ENCODE data around the gene ABL2.
"Not testable (repeated sequence)": the region's sequence is repeated elsewhere in the genome, so short reads cannot be mapped to it uniquely, and the experiment has no call there.

ABL2 gene

GRCh38 chr1:179229214-179230140, at the start of gene ABL2:
TSS of gene ABL2 (minus strand) at chr1:179229677. CDS start at chr1:179229397, 280 bp downstream.
- Histone ChIP-seq H3K9ac (ENCODE audit: low read depth, low read length) (peak within 1 kb of the TSS; percentile 85), H3K4me1 (ENCODE audit: insufficient read depth, low read length) (peaks cover 5% of the 10 kb centered on the region), H3K9me3 (ENCODE audit: insufficient read depth, low read depth, low read length) (no peaks in the 10 kb centered on the region), H3K27me3 (ENCODE audit: insufficient read depth, low read length) (peaks cover 14% of the 10 kb centered on the region), H3K36me3 (ENCODE audit: insufficient read depth, low read depth, low read length) (no peaks in the 10 kb centered on the region), H3K27ac (ENCODE audit: low read length) (no peak within 1 kb of the TSS), H3K4me3 (ENCODE audit: low read length) (peak within 1 kb of the TSS; percentile 97)

GRCh38 chr1:179278920-179279319, 49.4 kb upstream of the ABL2 start:
- Histone ChIP-seq H3K27me3 (ENCODE audit: insufficient read depth, low read length) (no peaks in the 10 kb centered on the region), H3K9me3 (ENCODE audit: insufficient read depth, low read depth, low read length) (peaks cover 5% of the 10 kb centered on the region; the same call in 1 of the 2 replicates)

GRCh38 chr1:179274424-179274823, 44.9 kb upstream of the ABL2 start:
- not testable (repeated sequence) for H3K4me3 ChIP-seq (ENCODE audit: low read length); H3K27ac ChIP-seq (ENCODE audit: low read length); H3K27me3 ChIP-seq (ENCODE audit: insufficient read depth, low read length); H3K4me1 ChIP-seq (ENCODE audit: insufficient read depth, low read length); H3K9me3 ChIP-seq (ENCODE audit: insufficient read depth, low read depth, low read length); H3K9ac ChIP-seq (ENCODE audit: low read depth, low read length); H3K36me3 ChIP-seq (ENCODE audit: insufficient read depth, low read depth, low read length)

More at GRCh38 chr1:179278920-179279319, 49.4 kb upstream of the ABL2 start:
- Histone ChIP-seq H3K4me1 (ENCODE audit: insufficient read depth, low read length) (no peaks in the 10 kb centered on the region), H3K9ac (ENCODE audit: low read depth, low read length) (no peak overlapping the region), H3K36me3 (ENCODE audit: insufficient read depth, low read depth, low read length) (no peaks in the 10 kb centered on the region), H3K27ac (ENCODE audit: low read length) (no peak overlapping the region), H3K4me3 (ENCODE audit: low read length) (no peak overlapping the region)

DNA sequence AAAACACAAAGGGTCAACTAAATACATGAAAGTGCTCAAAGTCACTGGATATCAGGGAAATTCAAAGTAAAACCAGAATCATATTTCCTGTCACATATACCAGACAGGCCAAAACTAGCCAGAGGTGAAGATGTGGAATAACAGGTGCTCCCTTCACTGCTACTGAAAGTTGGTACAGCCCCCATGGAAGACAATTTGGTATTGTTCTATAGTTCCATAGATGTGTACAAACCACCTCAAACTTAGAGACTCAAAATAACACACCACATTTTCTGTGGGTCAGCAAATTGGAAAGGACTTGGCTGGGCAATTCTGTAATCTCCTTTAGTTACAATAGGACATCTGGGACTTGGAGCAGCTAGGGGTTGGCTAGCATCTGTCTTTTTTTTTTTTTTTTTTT, 39.6 kb upstream of the ABL2 start:
- H3K9ac ChIP-seq (ENCODE audit: low read depth, low read length), result no peak overlapping the region
- H3K9me3 ChIP-seq (ENCODE audit: insufficient read depth, low read depth, low read length), result no peaks in the 10 kb centered on the region
- no peak overlapping the region for H3K27ac ChIP-seq (ENCODE audit: low read length)
- H3K4me3 ChIP-seq (ENCODE audit: low read length), result no peak overlapping the region
- H3K36me3 ChIP-seq (ENCODE audit: insufficient read depth, low read depth, low read length), result no peaks in the 10 kb centered on the region
- no peaks in the 10 kb centered on the region for H3K27me3 ChIP-seq (ENCODE audit: insufficient read depth, low read length)
- H3K4me1 ChIP-seq (ENCODE audit: insufficient read depth, low read length), result no peaks in the 10 kb centered on the region

- Histone ChIP-seq H3K9ac (ENCODE audit: low read depth, low read length) (no peak overlapping the region), H3K4me1 (ENCODE audit: insufficient read depth, low read length) (no peaks in the 10 kb centered on the region), H3K27me3 (ENCODE audit: insufficient read depth, low read length) (no peaks in the 10 kb centered on the region), H3K36me3 (ENCODE audit: insufficient read depth, low read depth, low read length) (no peaks in the 10 kb centered on the region), H3K4me3 (ENCODE audit: low read length) (no peak overlapping the region), H3K27ac (ENCODE audit: low read length) (no peak overlapping the region), H3K9me3 (ENCODE audit: insufficient read depth, low read depth, low read length) (no peaks in the 10 kb centered on the region)
Measured at GRCh38 chr1:179264507-179264906, 35.0 kb upstream of the ABL2 start.

- H3K9me3 ChIP-seq (ENCODE audit: insufficient read depth, low read depth, low read length), result no peaks in the 10 kb centered on the region
- no peak overlapping the region for H3K27ac ChIP-seq (ENCODE audit: low read length)
- H3K9ac ChIP-seq (ENCODE audit: low read depth, low read length), result no peak overlapping the region
- H3K4me3 ChIP-seq (ENCODE audit: low read length), result no peak overlapping the region
- H3K36me3 ChIP-seq (ENCODE audit: insufficient read depth, low read depth, low read length), result no peaks in the 10 kb centered on the region
- no peaks in the 10 kb centered on the region for H3K4me1 ChIP-seq (ENCODE audit: insufficient read depth, low read length)
- no peaks in the 10 kb centered on the region for H3K27me3 ChIP-seq (ENCODE audit: insufficient read depth, low read length)
Measured at GRCh38 chr1:179263121-179263520, 33.6 kb upstream of the ABL2 start.

GRCh38 chr1:179262183-179262582, 32.7 kb upstream of the ABL2 start:
- Histone ChIP-seq H3K9ac (ENCODE audit: low read depth, low read length) (no peak overlapping the region), H3K4me3 (ENCODE audit: low read length) (no peak overlapping the region), H3K4me1 (ENCODE audit: insufficient read depth, low read length) (no peaks in the 10 kb centered on the region), H3K9me3 (ENCODE audit: insufficient read depth, low read depth, low read length) (no peaks in the 10 kb centered on the region), H3K36me3 (ENCODE audit: insufficient read depth, low read depth, low read length) (no peaks in the 10 kb centered on the region), H3K27me3 (ENCODE audit: insufficient read depth, low read length) (no peaks in the 10 kb centered on the region), H3K27ac (ENCODE audit: low read length) (no peak overlapping the region)

GRCh38 chr1:179253286-179253972, 24.0 kb upstream of the ABL2 start:
- Histone ChIP-seq H3K4me3 (ENCODE audit: low read length) (no peak overlapping the region), H3K36me3 (ENCODE audit: insufficient read depth, low read depth, low read length) (no peaks in the 10 kb centered on the region), H3K27me3 (ENCODE audit: insufficient read depth, low read length) (no peaks in the 10 kb centered on the region), H3K9ac (ENCODE audit: low read depth, low read length) (no peak overlapping the region), H3K27ac (ENCODE audit: low read length) (no peak overlapping the region), H3K4me1 (ENCODE audit: insufficient read depth, low read length) (no peaks in the 10 kb centered on the region), H3K9me3 (ENCODE audit: insufficient read depth, low read depth, low read length) (no peaks in the 10 kb centered on the region)

- no peaks in the 10 kb centered on the region for H3K27me3 ChIP-seq (ENCODE audit: insufficient read depth, low read length)
Measured at GRCh38 chr1:179252606-179253005, 23.1 kb upstream of the ABL2 start.

GRCh38 chr1:179251675-179252074, 22.2 kb upstream of the ABL2 start:
- Histone ChIP-seq H3K27ac (ENCODE audit: low read length) (no peak overlapping the region), H3K9me3 (ENCODE audit: insufficient read depth, low read depth, low read length) (no peaks in the 10 kb centered on the region), H3K4me1 (ENCODE audit: insufficient read depth, low read length) (no peaks in the 10 kb centered on the region), H3K4me3 (ENCODE audit: low read length) (no peak overlapping the region), H3K9ac (ENCODE audit: low read depth, low read length) (no peak overlapping the region), H3K27me3 (ENCODE audit: insufficient read depth, low read length) (no peaks in the 10 kb centered on the region), H3K36me3 (ENCODE audit: insufficient read depth, low read depth, low read length) (no peaks in the 10 kb centered on the region)

More at GRCh38 chr1:179252606-179253005, 23.1 kb upstream of the ABL2 start:
- no peak overlapping the region for H3K9ac ChIP-seq (ENCODE audit: low read depth, low read length)
- H3K9me3 ChIP-seq (ENCODE audit: insufficient read depth, low read depth, low read length), result no peaks in the 10 kb centered on the region
- no peaks in the 10 kb centered on the region for H3K36me3 ChIP-seq (ENCODE audit: insufficient read depth, low read depth, low read length)
- no peak overlapping the region for H3K4me3 ChIP-seq (ENCODE audit: low read length)
- H3K27ac ChIP-seq (ENCODE audit: low read length), result no peak overlapping the region
- no peaks in the 10 kb centered on the region for H3K4me1 ChIP-seq (ENCODE audit: insufficient read depth, low read length)

- Histone ChIP-seq H3K27ac (ENCODE audit: low read length) (no peak overlapping the region), H3K9ac (ENCODE audit: low read depth, low read length) (no peak overlapping the region), H3K9me3 (ENCODE audit: insufficient read depth, low read depth, low read length) (no peaks in the 10 kb centered on the region), H3K4me1 (ENCODE audit: insufficient read depth, low read length) (no peaks in the 10 kb centered on the region), H3K27me3 (ENCODE audit: insufficient read depth, low read length) (no peaks in the 10 kb centered on the region), H3K36me3 (ENCODE audit: insufficient read depth, low read depth, low read length) (no peaks in the 10 kb centered on the region), H3K4me3 (ENCODE audit: low read length) (no peak overlapping the region)
Measured at GRCh38 chr1:179247923-179248322, 18.4 kb upstream of the ABL2 start.

DNA sequence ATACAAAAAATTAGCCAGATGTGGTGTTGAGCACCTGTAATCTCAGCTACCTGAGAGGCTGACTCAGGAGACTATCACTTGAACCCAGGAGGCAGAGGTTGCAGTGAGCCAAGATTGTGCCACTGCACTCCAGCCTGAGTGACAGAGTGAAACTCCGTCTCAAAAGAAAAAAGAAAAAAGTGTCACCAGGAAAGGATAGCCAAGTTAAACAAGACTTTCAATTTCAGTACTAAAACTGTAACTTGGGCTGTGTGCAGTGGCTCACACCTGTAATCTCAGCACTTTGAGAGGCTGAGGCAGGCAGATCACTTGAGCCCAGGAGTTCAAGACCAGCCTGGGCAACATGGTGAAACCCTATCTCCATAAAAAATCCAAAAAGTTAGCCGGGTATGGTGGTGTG, 15.9 kb upstream of the ABL2 start:
- H3K27ac ChIP-seq (ENCODE audit: low read length); H3K27me3 ChIP-seq (ENCODE audit: insufficient read depth, low read length); H3K4me1 ChIP-seq (ENCODE audit: insufficient read depth, low read length); H3K9ac ChIP-seq (ENCODE audit: low read depth, low read length); H3K4me3 ChIP-seq (ENCODE audit: low read length); H3K36me3 ChIP-seq (ENCODE audit: insufficient read depth, low read depth, low read length); H3K9me3 ChIP-seq (ENCODE audit: insufficient read depth, low read depth, low read length): not testable (repeated sequence)

All from iPS-20b (cell line).